H1 (cell line): ENCODE data around the gene LIMK2.
"Not testable (repeated sequence)": the region's sequence is repeated elsewhere in the genome, so short reads cannot be mapped to it uniquely, and the experiment has no call there.

Source experiments
- CTCF ChIP-seq, 3 experiments: IDR thresholded peaks; 1 replicate in 2 of 3; 2 replicates in 1 of 3; pipeline versions ENCODE4 v1.5.1 to v1.6.1; 2011; ENCODE audit warnings: low read length in 3 of 3, mild to moderate bottlenecking in 3 of 3, inconsistent platforms in 2 of 3, low read depth in 1 of 3, moderate library complexity in 1 of 3; ENCODE audit not compliant: insufficient read depth in 1 of 3; ENCODE audit errors: control extremely low read depth in 1 of 3
- EP300 ChIP-seq, 2 experiments: IDR thresholded peaks; 1 replicate in 1 of 2; 2 replicates in 1 of 2; pipeline ENCODE4 v1.6.1; 2011 to 2012; ENCODE audit warnings: low read depth in 2 of 2, low read length in 2 of 2, mild to moderate bottlenecking in 2 of 2, borderline replicate concordance in 1 of 2, inconsistent platforms in 1 of 2, moderate library complexity in 1 of 2
- EZH2 ChIP-seq: fragments of 200-600 bp; sonication (generic); IDR thresholded peaks from 2 replicates; pipeline ENCODE4 v1.7.1; 2012; ENCODE audit warnings: low read depth, mild to moderate bottlenecking, moderate library complexity, low read length, inconsistent platforms; ENCODE audit not compliant: severe bottlenecking
- GTF2F1 ChIP-seq: IDR thresholded peaks from 2 replicates; pipeline ENCODE4 v1.6.1; 2012; ENCODE audit warnings: low read depth, low read length, improper control_type of control experiment, borderline replicate concordance
- HDAC6 ChIP-seq: IDR thresholded peaks from one replicate; pipeline ENCODE4 v1.7.1; 2012; ENCODE audit warnings: low read depth, mild to moderate bottlenecking, inconsistent platforms, low read length, moderate library complexity
- MAFK ChIP-seq: IDR thresholded peaks from 2 replicates; pipeline ENCODE4 v1.6.1; 2012; ENCODE audit warnings: low read depth, mild to moderate bottlenecking, improper control_type of control experiment, low read length
- POLR2A ChIP-seq, 2 experiments: IDR thresholded peaks; 1 replicate in 1 of 2; 2 replicates in 1 of 2; pipeline ENCODE4 v1.6.1; 2011; ENCODE audit warnings: low read depth in 2 of 2, low read length in 2 of 2, mild to moderate bottlenecking in 2 of 2; ENCODE audit errors: control extremely low read depth in 1 of 2
- POLR2AphosphoS5 ChIP-seq: IDR thresholded peaks from 2 replicates; pipeline ENCODE4 v1.6.1; 2011; ENCODE audit warnings: low read depth, low read length
- SUZ12 ChIP-seq: fragments of 200-600 bp; sonication (generic); IDR thresholded peaks from 2 replicates; pipeline ENCODE4 v1.6.1; 2012; ENCODE audit warnings: mild to moderate bottlenecking, inconsistent platforms, low read length, moderate library complexity, mixed read lengths
- TAF1 ChIP-seq: IDR thresholded peaks from 2 replicates; pipeline ENCODE4 v1.6.1; 2011; ENCODE audit warnings: mild to moderate bottlenecking, low read depth, low read length
- YY1 ChIP-seq: IDR thresholded peaks from 2 replicates; pipeline ENCODE4 v1.6.1; 2011; ENCODE audit warnings: low read depth, mild to moderate bottlenecking, low read length
- TF ChIP-seq, protein P1 (sequence below): IDR thresholded peaks from 2 replicates; pipeline ENCODE4 v1.6.1; 2012; ENCODE audit warnings: inconsistent platforms

DNA sequence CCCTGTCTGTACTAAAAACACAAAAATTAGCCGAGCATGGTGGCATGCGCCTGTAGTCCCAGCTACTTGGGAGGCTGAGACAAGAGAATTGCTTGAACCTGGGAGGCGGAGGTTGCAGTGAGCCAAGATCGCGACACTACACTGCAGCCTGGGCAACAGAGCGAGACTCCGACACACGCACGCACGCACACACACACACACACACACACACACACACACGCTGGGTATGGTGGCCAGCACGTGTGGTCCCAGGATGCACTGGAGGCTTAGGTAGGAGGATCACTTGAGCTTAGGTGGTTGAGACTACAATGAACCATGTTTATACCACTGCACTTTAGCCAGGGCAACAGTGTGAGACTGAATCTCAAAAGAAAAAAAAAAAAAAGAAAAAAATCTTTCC lies 33.9 kb downstream of the LIMK2 start:
- TF ChIP-seq GTF2F1; CTCF (IDR thresholded peaks at IDR 0.05; ENCODE audit: control extremely low read depth in 1 of 3, insufficient read depth in 1 of 3, low read depth in 1 of 3, low read length in 3 of 3); TAF1; EZH2; HDAC6; POLR2AphosphoS5; MAFK; POLR2A (IDR thresholded peaks at IDR 0.05; ENCODE audit: control extremely low read depth in 1 of 2, low read depth in 2 of 2, low read length in 2 of 2); EP300 (IDR thresholded peaks at IDR 0.05; ENCODE audit: borderline replicate concordance in 1 of 2, low read depth in 2 of 2, low read length in 2 of 2); YY1; SUZ12: not testable (repeated sequence)
- TF ChIP-seq, protein P1, sequence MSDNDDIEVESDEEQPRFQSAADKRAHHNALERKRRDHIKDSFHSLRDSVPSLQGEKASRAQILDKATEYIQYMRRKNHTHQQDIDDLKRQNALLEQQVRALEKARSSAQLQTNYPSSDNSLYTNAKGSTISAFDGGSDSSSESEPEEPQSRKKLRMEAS = not testable (repeated sequence)
